ENCODE data around the gene TMEM196.

TMEM196 gene

GRCh38 chr7:19772841-19773760 is at the start of gene TMEM196:
Gene TMEM196 (minus strand): TSS chr7:19773617. CDS start chr7:19772696, 921 bp downstream.
- Histone ChIP-seq H3K9me3 (ENCODE audit: control insufficient read depth, low read length) (no peaks in the 10 kb centered on the region), H3K4me1 (ENCODE audit: control insufficient read depth, insufficient read depth, low read length) (no peaks in the 10 kb centered on the region), H3K36me3 (ENCODE audit: control insufficient read depth, insufficient read depth, low read length) (no peaks in the 10 kb centered on the region), H3K27me3 (ENCODE audit: control insufficient read depth, insufficient read depth, low read length) (peaks cover 22% of the 10 kb centered on the region), H3K4me3 (ENCODE audit: low read length) (no peak within 1 kb of the TSS), H3K9ac (ENCODE audit: low read length) (peak within 1 kb of the TSS; percentile 34)

DNA sequence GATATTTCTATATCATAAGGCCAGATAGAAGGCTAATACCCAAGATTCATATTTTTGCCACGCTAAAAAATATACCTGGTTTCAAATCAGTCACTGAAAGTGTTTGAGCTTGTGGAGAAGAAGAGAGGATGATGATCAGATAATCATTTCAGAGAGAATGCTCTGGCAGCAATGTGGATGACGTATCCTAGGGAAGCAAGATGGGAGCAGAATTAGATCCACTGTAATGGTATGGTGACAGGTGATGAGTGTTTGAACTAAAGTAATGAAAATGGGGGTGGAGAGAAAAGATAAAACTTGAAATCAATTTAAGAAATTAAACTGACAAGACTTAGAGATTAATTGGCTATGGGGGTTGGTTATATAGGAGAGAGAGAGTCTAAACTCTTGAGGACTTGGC is 42.7 kb upstream of the TMEM196 start:
- Histone ChIP-seq H3K9me3 (ENCODE audit: control insufficient read depth, low read length) (no peaks in the 10 kb centered on the region), H3K36me3 (ENCODE audit: control insufficient read depth, insufficient read depth, low read length) (no peaks in the 10 kb centered on the region), H3K9ac (ENCODE audit: low read length) (no peak overlapping the region), H3K27me3 (ENCODE audit: control insufficient read depth, insufficient read depth, low read length) (no peaks in the 10 kb centered on the region), H3K4me1 (ENCODE audit: control insufficient read depth, insufficient read depth, low read length) (no peaks in the 10 kb centered on the region), H3K4me3 (ENCODE audit: low read length) (no peak overlapping the region)

DNA sequence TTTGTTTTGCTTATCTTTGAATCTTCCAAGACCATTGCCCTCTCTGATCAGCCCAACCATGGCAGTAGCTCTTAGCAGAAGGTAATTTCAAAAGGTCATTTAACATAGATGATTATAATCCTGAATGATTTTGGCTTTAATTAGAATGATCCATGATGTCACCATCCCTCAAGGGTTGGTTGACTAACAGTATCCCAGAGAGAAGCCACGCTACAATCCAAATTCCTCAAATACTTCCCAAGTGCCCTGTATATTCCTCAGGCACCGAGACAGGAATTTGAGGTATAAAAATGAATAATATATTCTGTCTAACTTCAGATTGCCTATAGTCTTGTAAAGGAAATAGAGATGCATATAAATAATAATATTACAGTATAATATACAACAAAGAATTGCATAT is 42.1 kb upstream of the TMEM196 start:
- Histone ChIP-seq H3K9me3 (ENCODE audit: control insufficient read depth, low read length) (no peaks in the 10 kb centered on the region), H3K36me3 (ENCODE audit: control insufficient read depth, insufficient read depth, low read length) (no peaks in the 10 kb centered on the region), H3K4me3 (ENCODE audit: low read length) (no peak overlapping the region), H3K9ac (ENCODE audit: low read length) (no peak overlapping the region), H3K4me1 (ENCODE audit: control insufficient read depth, insufficient read depth, low read length) (no peaks in the 10 kb centered on the region), H3K27me3 (ENCODE audit: control insufficient read depth, insufficient read depth, low read length) (no peaks in the 10 kb centered on the region)

GRCh38 chr7:19814776-19815175 is 41.4 kb upstream of the TMEM196 start:
- no peaks in the 10 kb centered on the region for H3K4me1 ChIP-seq (ENCODE audit: control insufficient read depth, insufficient read depth, low read length)
- H3K27me3 ChIP-seq (ENCODE audit: control insufficient read depth, insufficient read depth, low read length): no peaks in the 10 kb centered on the region
- no peak overlapping the region for H3K4me3 ChIP-seq (ENCODE audit: low read length)
- H3K9ac ChIP-seq (ENCODE audit: low read length): no peak overlapping the region
- H3K9me3 ChIP-seq (ENCODE audit: control insufficient read depth, low read length): no peaks in the 10 kb centered on the region
- H3K36me3 ChIP-seq (ENCODE audit: control insufficient read depth, insufficient read depth, low read length): no peaks in the 10 kb centered on the region

DNA sequence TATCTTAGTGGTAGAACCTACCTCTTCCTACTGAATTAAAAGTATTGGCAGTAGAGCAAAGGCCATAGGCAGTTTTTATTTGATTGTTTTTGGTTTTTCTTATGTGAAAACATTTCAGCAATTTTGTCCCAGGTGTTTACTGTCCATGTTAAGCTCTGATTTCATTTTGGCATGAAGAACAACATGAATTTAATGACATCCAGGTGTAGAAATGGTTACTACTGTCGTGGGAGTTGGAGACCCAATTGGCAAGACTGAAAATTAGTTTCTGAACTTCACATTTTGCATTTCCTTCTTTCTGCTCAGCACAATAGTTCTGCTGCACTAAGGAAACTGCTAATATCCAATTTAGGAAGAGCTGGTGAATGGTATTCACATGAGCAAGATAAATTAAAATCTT is 38.0 kb upstream of the TMEM196 start:
- H3K36me3 ChIP-seq (ENCODE audit: control insufficient read depth, insufficient read depth, low read length): no peaks in the 10 kb centered on the region
- no peak overlapping the region for H3K4me3 ChIP-seq (ENCODE audit: low read length)
- H3K9me3 ChIP-seq (ENCODE audit: control insufficient read depth, low read length): no peaks in the 10 kb centered on the region
- H3K4me1 ChIP-seq (ENCODE audit: control insufficient read depth, insufficient read depth, low read length): no peaks in the 10 kb centered on the region
- H3K9ac ChIP-seq (ENCODE audit: low read length): no peak overlapping the region
- no peaks in the 10 kb centered on the region for H3K27me3 ChIP-seq (ENCODE audit: control insufficient read depth, insufficient read depth, low read length)

GRCh38 chr7:19798986-19799385 is 25.6 kb upstream of the TMEM196 start:
- no peak overlapping the region for H3K4me3 ChIP-seq (ENCODE audit: low read length)
- no peaks in the 10 kb centered on the region for H3K27me3 ChIP-seq (ENCODE audit: control insufficient read depth, insufficient read depth, low read length)
- no peak overlapping the region for H3K9ac ChIP-seq (ENCODE audit: low read length)
- no peaks in the 10 kb centered on the region for H3K4me1 ChIP-seq (ENCODE audit: control insufficient read depth, insufficient read depth, low read length)
- no peaks in the 10 kb centered on the region for H3K36me3 ChIP-seq (ENCODE audit: control insufficient read depth, insufficient read depth, low read length)
- H3K9me3 ChIP-seq (ENCODE audit: control insufficient read depth, low read length): no peaks in the 10 kb centered on the region

- H3K27me3 ChIP-seq (ENCODE audit: control insufficient read depth, insufficient read depth, low read length): no peaks in the 10 kb centered on the region
- H3K4me1 ChIP-seq (ENCODE audit: control insufficient read depth, insufficient read depth, low read length): no peaks in the 10 kb centered on the region
- no peak overlapping the region for H3K9ac ChIP-seq (ENCODE audit: low read length)
- no peaks in the 10 kb centered on the region for H3K36me3 ChIP-seq (ENCODE audit: control insufficient read depth, insufficient read depth, low read length)
- no peak overlapping the region for H3K4me3 ChIP-seq (ENCODE audit: low read length)
- H3K9me3 ChIP-seq (ENCODE audit: control insufficient read depth, low read length): no peaks in the 10 kb centered on the region
These were observed 10.1 kb upstream of the TMEM196 start for GRCh38 chr7:19783541-19783940.

DNA sequence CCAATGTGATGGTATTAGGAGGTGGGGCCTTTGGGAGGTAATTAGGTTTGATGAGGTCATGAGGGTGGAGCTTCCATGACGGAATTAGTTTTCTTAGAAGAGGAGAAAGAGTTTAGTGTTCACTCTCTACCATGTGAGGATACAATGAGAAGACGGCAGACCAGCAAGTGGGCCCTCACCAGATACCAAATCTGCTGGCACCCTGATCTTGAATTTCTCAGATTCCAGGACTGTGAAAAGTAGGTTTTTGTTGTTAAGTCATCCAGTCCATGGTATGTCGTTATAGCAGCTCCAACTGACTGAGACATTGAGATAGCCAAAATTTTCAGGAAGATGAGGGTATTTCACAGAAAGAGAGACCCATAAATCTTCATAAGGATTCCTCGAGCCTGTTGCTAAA is 3.6 kb upstream of the TMEM196 start:
- Histone ChIP-seq H3K36me3 (ENCODE audit: control insufficient read depth, insufficient read depth, low read length) (no peaks in the 10 kb centered on the region), H3K9ac (ENCODE audit: low read length) (no peak overlapping the region), H3K9me3 (ENCODE audit: control insufficient read depth, low read length) (no peaks in the 10 kb centered on the region)

DNA sequence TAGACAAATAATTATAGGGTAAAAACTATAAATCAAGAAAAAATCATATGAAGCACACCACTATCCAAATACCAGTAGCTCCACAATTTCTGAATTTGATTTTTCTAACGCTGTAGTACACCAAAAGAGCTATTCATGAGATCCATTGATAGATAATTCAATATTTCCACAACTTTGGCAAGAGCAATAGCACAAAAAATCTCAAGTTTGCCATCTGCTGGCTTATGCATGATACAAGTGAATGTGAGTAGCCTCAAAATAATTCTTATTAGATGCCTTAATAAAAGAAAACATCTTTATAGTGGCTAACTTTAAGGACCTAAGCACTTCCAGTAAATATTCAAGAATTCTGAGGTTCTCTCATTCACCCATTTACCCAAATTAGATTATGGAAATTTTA is 2.2 kb upstream of the TMEM196 start:
- Histone ChIP-seq H3K27me3 (ENCODE audit: control insufficient read depth, insufficient read depth, low read length) (peaks cover 22% of the 10 kb centered on the region), H3K4me1 (ENCODE audit: control insufficient read depth, insufficient read depth, low read length) (no peaks in the 10 kb centered on the region), H3K9ac (ENCODE audit: low read length) (no peak overlapping the region), H3K9me3 (ENCODE audit: control insufficient read depth, low read length) (no peaks in the 10 kb centered on the region), H3K4me3 (ENCODE audit: low read length) (no peak overlapping the region), H3K36me3 (ENCODE audit: control insufficient read depth, insufficient read depth, low read length) (no peaks in the 10 kb centered on the region)

More for the DNA sequence above, 3.6 kb upstream of the TMEM196 start:
- Histone ChIP-seq H3K27me3 (ENCODE audit: control insufficient read depth, insufficient read depth, low read length) (peaks cover 22% of the 10 kb centered on the region), H3K4me3 (ENCODE audit: low read length) (no peak overlapping the region), H3K4me1 (ENCODE audit: control insufficient read depth, insufficient read depth, low read length) (no peaks in the 10 kb centered on the region)

GRCh38 chr7:19772306-19772705 is 1.1 kb downstream of the TMEM196 start:
- Histone ChIP-seq H3K36me3 (ENCODE audit: control insufficient read depth, insufficient read depth, low read length) (no peaks in the 10 kb centered on the region), H3K4me3 (ENCODE audit: low read length) (no peak overlapping the region), H3K27me3 (ENCODE audit: control insufficient read depth, insufficient read depth, low read length) (peaks cover 22% of the 10 kb centered on the region), H3K4me1 (ENCODE audit: control insufficient read depth, insufficient read depth, low read length) (no peaks in the 10 kb centered on the region), H3K9ac (ENCODE audit: low read length) (no peak overlapping the region), H3K9me3 (ENCODE audit: control insufficient read depth, low read length) (no peaks in the 10 kb centered on the region)

DNA sequence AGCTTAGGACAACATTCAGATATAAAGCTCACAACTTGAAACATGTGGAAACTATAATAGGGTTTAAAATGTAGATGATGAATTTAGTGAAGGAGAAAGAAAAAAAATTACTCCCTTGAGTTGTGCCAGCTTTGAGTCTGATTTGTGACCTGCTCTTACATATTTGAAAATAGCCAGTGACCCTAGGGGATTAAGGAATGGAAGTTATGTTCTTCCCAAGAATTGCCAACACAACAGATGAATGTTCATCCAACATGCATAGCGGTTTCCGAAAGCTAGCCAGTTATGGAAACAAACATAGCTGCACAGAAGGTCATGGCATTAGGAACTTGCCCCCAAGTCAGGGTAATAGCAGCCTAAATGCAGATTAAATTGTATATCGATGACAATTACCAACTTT is 10.8 kb downstream of the TMEM196 start:
- Histone ChIP-seq H3K9ac (ENCODE audit: low read length) (no peak overlapping the region), H3K4me1 (ENCODE audit: control insufficient read depth, insufficient read depth, low read length) (no peaks in the 10 kb centered on the region), H3K4me3 (ENCODE audit: low read length) (no peak overlapping the region), H3K36me3 (ENCODE audit: control insufficient read depth, insufficient read depth, low read length) (no peaks in the 10 kb centered on the region), H3K27me3 (ENCODE audit: control insufficient read depth, insufficient read depth, low read length) (no peaks in the 10 kb centered on the region), H3K9me3 (ENCODE audit: control insufficient read depth, low read length) (no peaks in the 10 kb centered on the region)

- no peaks in the 10 kb centered on the region for H3K27me3 ChIP-seq (ENCODE audit: control insufficient read depth, insufficient read depth, low read length)
- H3K4me1 ChIP-seq (ENCODE audit: control insufficient read depth, insufficient read depth, low read length): no peaks in the 10 kb centered on the region
- H3K9me3 ChIP-seq (ENCODE audit: control insufficient read depth, low read length): no peaks in the 10 kb centered on the region
- no peak overlapping the region for H3K4me3 ChIP-seq (ENCODE audit: low read length)
- no peak overlapping the region for H3K9ac ChIP-seq (ENCODE audit: low read length)
- H3K36me3 ChIP-seq (ENCODE audit: control insufficient read depth, insufficient read depth, low read length): no peaks in the 10 kb centered on the region
These were observed 18.8 kb downstream of the TMEM196 start for GRCh38 chr7:19754521-19755116.

Data from mucosa of stomach (tissue), 1 donor.